ENCODE measurements around the gene LUZP4. TPM values are rescaled to one million over a fixed set of nuclear protein-coding genes. Genes with fewer than 3 reads are reported as not detected.
"Not testable (repeated sequence)": the region's sequence is repeated elsewhere in the genome, so short reads cannot be mapped to it uniquely, and the experiment has no call there.

LUZP4 gene
- polyA plus RNA-seq, 1 donor: not detected

- DNase-seq: peak; percentile 57
Observed at GRCh38 chrX:115337491-115338144, 48.1 kb downstream of the LUZP4 start.

GRCh38 chrX:115339441-115340025 lies 50.0 kb downstream of the LUZP4 start:
- no peak for DNase-seq

- DNase-seq: no peak
Observed at GRCh38 chrX:115341421-115341820, 51.9 kb downstream of the LUZP4 start.

- peak; percentile 90 for DNase-seq
Observed at GRCh38 chrX:115344885-115345614, 55.5 kb downstream of the LUZP4 start.

- no peak for DNase-seq
Observed at GRCh38 chrX:115345615-115346014, 56.1 kb downstream of the LUZP4 start.

GRCh38 chrX:115346738-115347137 lies 57.2 kb downstream of the LUZP4 start:
- DNase-seq: not testable (repeated sequence)

GRCh38 chrX:115348446-115349225 lies 59.1 kb downstream of the LUZP4 start:
- DNase-seq: no peak

- DNase-seq: peak; percentile 72
Observed at GRCh38 chrX:115350711-115351381, 61.3 kb downstream of the LUZP4 start.

GRCh38 chrX:115356369-115356768 lies 66.9 kb downstream of the LUZP4 start:
- no peak for DNase-seq

Other genes starting within 250 kb of the LUZP4 start
- not detected for gene RBMXL3, start 100.3 kb upstream of the LUZP4 start, polyA plus RNA-seq (ENCODE audit: insufficient read length)
- 3.8 TPM for gene LRCH2, start 55.6 kb upstream of the LUZP4 start, polyA plus RNA-seq (ENCODE audit: insufficient read length)